ENCODE data around the gene MYO5B.

GRCh38 chr18:49813069-49813318, 382.0 kb downstream of the MYO5B start:
- TF ChIP-seq CTCF (IDR thresholded peaks at IDR 0.05; ENCODE audit: low read depth, low read length) = no peak
- no peak for TF ChIP-seq POLR2A (IDR thresholded peaks at IDR 0.05; ENCODE audit: extremely low read depth, insufficient read length)
- TF ChIP-seq MAX (IDR thresholded peaks at IDR 0.05; ENCODE audit: low read depth, low read length) = no peak

Measured in NB4 (cell line).